Measurements from ENCODE around the gene CDH23.

The CDH23 gene

DNA sequence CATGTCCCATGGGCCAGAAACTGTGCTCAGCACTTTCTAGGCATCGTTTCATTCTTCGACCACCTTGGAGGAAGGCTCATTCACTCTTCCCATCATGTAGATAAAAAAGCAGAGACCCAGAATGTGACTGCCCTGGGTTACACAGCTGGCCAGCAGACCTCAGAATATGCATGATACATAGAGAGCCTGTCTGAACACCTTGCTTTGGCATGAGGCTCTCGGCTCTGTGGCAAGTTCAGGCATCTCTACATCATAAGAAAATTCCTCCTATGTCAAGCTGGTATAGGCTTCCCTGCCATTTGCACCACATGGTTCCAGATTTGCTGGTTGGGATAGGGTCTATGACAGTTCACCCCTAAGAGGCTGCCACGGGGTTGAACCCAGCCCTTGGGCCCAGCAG is 134.1 kb downstream of the CDH23 start:
- Histone ChIP-seq H3K79me2 (ENCODE audit: insufficient read depth, low read depth) (no peaks in the 10 kb centered on the region), H3K36me3 (ENCODE audit: insufficient read depth) (no peaks in the 10 kb centered on the region), H3K27me3 (ENCODE audit: insufficient read depth, low read depth) (peaks cover 64% of the 10 kb centered on the region), H3K4me3 (IDR thresholded peaks at IDR 0.05; ENCODE audit: insufficient read depth, low read depth, low read length) (no peak overlapping the region), H3K4me1 (ENCODE audit: low read depth, poor library complexity, severe bottlenecking) (no peaks in the 10 kb centered on the region), H3K4me2 (no peak overlapping the region), H2AFZ (ENCODE audit: low read depth) (no peak overlapping the region), H3K9ac (no peak overlapping the region), H3K27ac (no peak overlapping the region), H4K20me1 (ENCODE audit: insufficient read depth) (no peaks in the 10 kb centered on the region)
- TF ChIP-seq, protein P1, sequence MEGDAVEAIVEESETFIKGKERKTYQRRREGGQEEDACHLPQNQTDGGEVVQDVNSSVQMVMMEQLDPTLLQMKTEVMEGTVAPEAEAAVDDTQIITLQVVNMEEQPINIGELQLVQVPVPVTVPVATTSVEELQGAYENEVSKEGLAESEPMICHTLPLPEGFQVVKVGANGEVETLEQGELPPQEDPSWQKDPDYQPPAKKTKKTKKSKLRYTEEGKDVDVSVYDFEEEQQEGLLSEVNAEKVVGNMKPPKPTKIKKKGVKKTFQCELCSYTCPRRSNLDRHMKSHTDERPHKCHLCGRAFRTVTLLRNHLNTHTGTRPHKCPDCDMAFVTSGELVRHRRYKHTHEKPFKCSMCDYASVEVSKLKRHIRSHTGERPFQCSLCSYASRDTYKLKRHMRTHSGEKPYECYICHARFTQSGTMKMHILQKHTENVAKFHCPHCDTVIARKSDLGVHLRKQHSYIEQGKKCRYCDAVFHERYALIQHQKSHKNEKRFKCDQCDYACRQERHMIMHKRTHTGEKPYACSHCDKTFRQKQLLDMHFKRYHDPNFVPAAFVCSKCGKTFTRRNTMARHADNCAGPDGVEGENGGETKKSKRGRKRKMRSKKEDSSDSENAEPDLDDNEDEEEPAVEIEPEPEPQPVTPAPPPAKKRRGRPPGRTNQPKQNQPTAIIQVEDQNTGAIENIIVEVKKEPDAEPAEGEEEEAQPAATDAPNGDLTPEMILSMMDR (conservative IDR thresholded peaks at IDR 0.05; ENCODE audit: low read depth, low read length): no peak

DNA sequence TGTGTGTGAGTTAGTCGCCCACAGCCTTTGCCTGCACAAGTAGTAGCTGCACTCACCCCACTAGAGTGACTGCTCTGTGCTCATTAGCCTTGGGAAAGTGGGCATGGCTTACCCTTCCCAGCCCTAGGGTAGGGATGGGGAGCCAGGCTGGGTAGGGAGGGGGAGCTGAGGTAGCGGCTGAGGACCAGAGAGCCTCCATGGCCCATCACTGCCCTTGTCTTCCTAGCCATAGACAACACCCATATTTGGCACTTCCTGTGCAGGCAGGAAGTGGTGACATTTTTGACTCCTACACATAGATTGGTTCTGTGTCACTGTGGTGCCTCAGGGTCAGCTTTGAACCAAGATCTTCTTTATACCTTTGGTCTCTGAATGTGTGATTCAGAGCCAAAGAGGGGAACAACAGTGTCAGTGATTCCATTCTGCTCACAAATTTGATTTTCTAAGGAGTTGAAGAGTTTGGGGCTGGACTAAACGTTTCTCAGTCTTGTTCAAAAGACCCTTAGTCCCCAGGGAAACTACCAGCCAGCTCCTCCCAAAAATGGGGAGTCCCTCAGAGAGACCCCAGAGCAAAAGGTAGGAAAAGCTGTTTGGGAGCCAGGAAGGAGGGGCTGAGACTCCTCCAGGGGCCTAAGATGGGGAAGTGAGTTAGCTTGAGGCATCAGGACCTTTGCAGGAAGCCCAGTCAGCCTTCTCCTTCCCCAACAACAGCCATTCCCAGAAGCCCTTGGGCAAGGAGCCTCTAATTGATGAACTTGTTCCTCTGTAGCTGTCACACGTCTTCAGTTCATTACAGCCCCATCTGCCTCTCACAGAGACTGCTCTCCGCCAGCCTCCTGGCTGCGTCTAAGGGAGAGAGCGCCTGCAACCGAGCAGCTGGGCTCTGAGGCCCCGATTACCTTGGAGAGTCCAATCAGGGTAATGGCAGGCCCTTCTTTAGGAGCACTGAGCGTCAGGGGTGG is 135.0 kb downstream of the CDH23 start:
- H3K4me2 ChIP-seq: no peak overlapping the region
- peaks cover 61% of the 10 kb centered on the region for H3K27me3 ChIP-seq (ENCODE audit: insufficient read depth, low read depth)
- H3K4me1 ChIP-seq (ENCODE audit: low read depth, poor library complexity, severe bottlenecking): no peaks in the 10 kb centered on the region
- no peaks in the 10 kb centered on the region for H3K36me3 ChIP-seq (ENCODE audit: insufficient read depth)
- no peak overlapping the region for H3K9ac ChIP-seq
- TF ChIP-seq, protein P1 (conservative IDR thresholded peaks at IDR 0.05; ENCODE audit: low read depth, low read length): no peak
- H2AFZ ChIP-seq (ENCODE audit: low read depth): no peak overlapping the region
- no peaks in the 10 kb centered on the region for H4K20me1 ChIP-seq (ENCODE audit: insufficient read depth)
- no peaks in the 10 kb centered on the region for H3K79me2 ChIP-seq (ENCODE audit: insufficient read depth, low read depth)
- no peak overlapping the region for H3K4me3 ChIP-seq (IDR thresholded peaks at IDR 0.05; ENCODE audit: insufficient read depth, low read depth, low read length)
- H3K27ac ChIP-seq: no peak overlapping the region

DNA sequence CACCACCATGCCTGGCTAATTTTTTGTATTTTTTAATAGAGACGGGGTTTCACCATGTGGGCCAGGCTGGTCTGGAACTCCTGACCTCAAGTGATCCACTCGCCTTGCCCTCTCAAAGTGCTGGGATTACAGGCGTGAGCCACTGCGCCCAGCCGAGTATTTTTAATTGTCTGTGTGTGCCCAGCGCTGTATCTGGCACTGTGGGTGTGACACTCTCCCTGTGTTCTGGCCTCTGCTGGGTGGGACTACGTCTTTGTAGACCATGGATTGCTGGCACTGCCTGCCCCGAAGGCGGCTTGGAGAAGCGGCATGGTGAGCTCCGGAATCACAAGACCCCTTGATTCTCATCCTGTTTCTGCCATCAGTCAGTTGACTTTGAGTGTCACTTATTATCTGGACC is 136.2 kb downstream of the CDH23 start:
- Histone ChIP-seq H3K4me2 (no peak overlapping the region), H3K4me1 (ENCODE audit: low read depth, poor library complexity, severe bottlenecking) (no peaks in the 10 kb centered on the region), H3K4me3 (IDR thresholded peaks at IDR 0.05; ENCODE audit: insufficient read depth, low read depth, low read length) (no peak overlapping the region), H4K20me1 (ENCODE audit: insufficient read depth) (no peaks in the 10 kb centered on the region), H3K79me2 (ENCODE audit: insufficient read depth, low read depth) (no peaks in the 10 kb centered on the region), H3K9ac (no peak overlapping the region), H2AFZ (ENCODE audit: low read depth) (no peak overlapping the region), H3K27me3 (ENCODE audit: insufficient read depth, low read depth) (peaks cover 64% of the 10 kb centered on the region), H3K36me3 (ENCODE audit: insufficient read depth) (no peaks in the 10 kb centered on the region), H3K27ac (no peak overlapping the region)
- TF ChIP-seq, protein P1 (conservative IDR thresholded peaks at IDR 0.05; ENCODE audit: low read depth, low read length): no peak

DNA sequence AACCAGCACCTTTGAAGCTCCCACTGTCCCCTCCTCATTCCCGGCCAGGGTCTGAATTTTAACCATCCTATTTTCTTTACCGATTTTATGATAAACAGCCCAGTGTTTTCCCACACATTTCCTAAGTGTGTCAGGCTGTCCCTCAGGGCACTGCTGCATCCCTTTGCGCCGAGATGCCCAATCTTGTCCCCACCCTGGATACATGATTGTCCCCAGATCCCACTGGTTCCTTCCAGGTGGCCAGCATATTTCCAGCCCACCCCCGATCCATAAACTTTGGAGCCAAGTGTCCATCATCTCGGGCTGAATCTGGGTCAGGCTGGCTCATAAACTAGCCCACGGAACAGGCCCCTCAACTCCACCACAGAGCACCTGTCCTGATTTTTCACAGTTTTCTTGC is 137.2 kb downstream of the CDH23 start:
- Histone ChIP-seq H3K4me3 (IDR thresholded peaks at IDR 0.05; ENCODE audit: insufficient read depth, low read depth, low read length) (no peak overlapping the region), H3K4me2 (no peak overlapping the region), H3K27ac (no peak overlapping the region), H3K9ac (no peak overlapping the region), H3K4me1 (ENCODE audit: low read depth, poor library complexity, severe bottlenecking) (no peaks in the 10 kb centered on the region), H3K27me3 (ENCODE audit: insufficient read depth, low read depth) (peaks cover 58% of the 10 kb centered on the region), H3K79me2 (ENCODE audit: insufficient read depth, low read depth) (no peaks in the 10 kb centered on the region), H4K20me1 (ENCODE audit: insufficient read depth) (no peaks in the 10 kb centered on the region), H3K36me3 (ENCODE audit: insufficient read depth) (no peaks in the 10 kb centered on the region), H2AFZ (ENCODE audit: low read depth) (no peak overlapping the region)
- TF ChIP-seq, protein P1 (conservative IDR thresholded peaks at IDR 0.05; ENCODE audit: low read depth, low read length): no peak
